Gastrocnemius medialis (tissue), 4 donors: ENCODE measurements around the gene AGBL1. TPM values are rescaled to one million over a fixed set of nuclear protein-coding genes. Genes with fewer than 3 reads are reported as not detected.

Experiments
- ATAC-seq, 2 donors: fragments of 150-250 bp; one replicate each; pipeline ENCODE4 v1.9.1; 2016
- DNase-seq, 2 donors: peaks; one replicate each; pipeline ENCODE4 v3.0.0-alpha.2; 2019
- H3K27ac ChIP-seq, 4 donors: fragments of 200-600 bp; sonication (generic); 1 replicate in 1 of 4; 2 replicates in 3 of 4; pipeline ENCODE4 v1.5.1; 2016 to 2018; ENCODE audit warnings: mild to moderate bottlenecking in 2 of 4, moderate library complexity in 1 of 4
- H3K27me3 ChIP-seq, 3 donors: fragments of 200-600 bp; sonication (generic) in 2 of 3; 1 replicate in 1 of 3; 2 replicates in 2 of 3; pipeline versions ENCODE4 v1.5.1 to v1.6.0; 2016 to 2019; ENCODE audit warnings: mild to moderate bottlenecking in 1 of 3, moderate library complexity in 1 of 3
- H3K36me3 ChIP-seq, 2 donors: fragments of 200-600 bp; sonication (generic) in 1 of 2; one replicate each; pipeline ENCODE4 v1.5.1; 2017 to 2018
- H3K4me1 ChIP-seq, 2 donors: fragments of 200-600 bp; sonication (generic) in 1 of 2; one replicate each; pipeline ENCODE4 v1.5.1; 2016 to 2017; ENCODE audit warnings: mild to moderate bottlenecking in 2 of 2
- H3K4me3 ChIP-seq, 4 donors: fragments of 200-600 bp; sonication (generic) in 3 of 4; 1 replicate in 1 of 4; 2 replicates in 3 of 4; pipeline ENCODE4 v1.5.1; 2016 to 2019; ENCODE audit warnings: mild to moderate bottlenecking in 2 of 4
- H3K9me3 ChIP-seq, 3 donors: fragments of 200-600 bp; sonication (generic) in 2 of 3; 1 replicate in 1 of 3; 2 replicates in 2 of 3; pipeline ENCODE4 v1.5.1; 2016 to 2019
- POLR2A ChIP-seq, 2 donors: fragments of 450-650 bp; IDR thresholded peaks; one replicate each; pipeline ENCODE4 v1.6.1; 2017; ENCODE audit warnings: antibody characterized with exemption in 2 of 2, mild to moderate bottlenecking in 2 of 2, moderate library complexity in 2 of 2
- in situ Hi-C, 4 donors: fragments of 200-750 bp; cut with MboI; loops; one replicate each; pipeline versions ENCODE4 v1.15.0 to v1.8.0; 2017; ENCODE audit warnings: low sequenced_read_pairs in 4 of 4
- intact Hi-C: fragments of 100-400 bp; cut with DNase I; formaldehyde crosslinking; loops from one replicate; pipeline ENCODE4 v1.15.1; 2023; ENCODE audit warnings: low total_unique reads
- total RNA-seq, 4 donors: library from RNA; depleted of rRNA; stranded (reverse); fragments of >200 nt; gene quantifications; one replicate each; pipeline versions ENCODE4 v1.1.0 to v1.2.3, GENCODE V29; 2016
- TF ChIP-seq, protein P1 (sequence below), 5 experiments: fragments of 450-650 bp in 3 of 5; fragments of 200-600 bp in 2 of 5; sonication (generic) in 2 of 5; IDR thresholded peaks in 4 of 5; conservative IDR thresholded peaks in 1 of 5; 1 replicate in 4 of 5; 2 replicates in 1 of 5; pipeline ENCODE4 v1.5.1; 2016 to 2019; ENCODE audit warnings: antibody characterized with exemption in 5 of 5, mild to moderate bottlenecking in 3 of 5, moderate library complexity in 3 of 5

The AGBL1 gene
- total RNA-seq, 4 donors from 2014 or later = 3.8 to 29.7 (median 15.9) TPM

- Histone ChIP-seq H3K4me1 (no peaks in the 10 kb centered on the region), H3K4me3 (no peak overlapping the region), H3K27ac (no peak overlapping the region), H3K9me3 (no peaks in the 10 kb centered on the region), H3K27me3 (no peaks in the 10 kb centered on the region), H3K36me3 (no peaks in the 10 kb centered on the region)
- DNase-seq (no peak), ATAC-seq (no peak)
- in situ Hi-C loops = no loop called here
- TF ChIP-seq, protein P1, sequence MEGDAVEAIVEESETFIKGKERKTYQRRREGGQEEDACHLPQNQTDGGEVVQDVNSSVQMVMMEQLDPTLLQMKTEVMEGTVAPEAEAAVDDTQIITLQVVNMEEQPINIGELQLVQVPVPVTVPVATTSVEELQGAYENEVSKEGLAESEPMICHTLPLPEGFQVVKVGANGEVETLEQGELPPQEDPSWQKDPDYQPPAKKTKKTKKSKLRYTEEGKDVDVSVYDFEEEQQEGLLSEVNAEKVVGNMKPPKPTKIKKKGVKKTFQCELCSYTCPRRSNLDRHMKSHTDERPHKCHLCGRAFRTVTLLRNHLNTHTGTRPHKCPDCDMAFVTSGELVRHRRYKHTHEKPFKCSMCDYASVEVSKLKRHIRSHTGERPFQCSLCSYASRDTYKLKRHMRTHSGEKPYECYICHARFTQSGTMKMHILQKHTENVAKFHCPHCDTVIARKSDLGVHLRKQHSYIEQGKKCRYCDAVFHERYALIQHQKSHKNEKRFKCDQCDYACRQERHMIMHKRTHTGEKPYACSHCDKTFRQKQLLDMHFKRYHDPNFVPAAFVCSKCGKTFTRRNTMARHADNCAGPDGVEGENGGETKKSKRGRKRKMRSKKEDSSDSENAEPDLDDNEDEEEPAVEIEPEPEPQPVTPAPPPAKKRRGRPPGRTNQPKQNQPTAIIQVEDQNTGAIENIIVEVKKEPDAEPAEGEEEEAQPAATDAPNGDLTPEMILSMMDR (IDR thresholded peaks at IDR 0.05 in 4 of 5, conservative IDR thresholded peaks at IDR 0.05 in 1 of 5) = no peak
- no peak for TF ChIP-seq POLR2A (IDR thresholded peaks at IDR 0.05)
- intact Hi-C loops = no loop called here
Measured at GRCh38 chr15:86572368-86572841, 492.7 kb downstream of the AGBL1 start.

GRCh38 chr15:86573476-86573875, 493.8 kb downstream of the AGBL1 start:
- H3K4me3 ChIP-seq = no peak overlapping the region
- DNase-seq (no peak), ATAC-seq (no peak)
- H3K27me3 ChIP-seq = no peaks in the 10 kb centered on the region
- H3K9me3 ChIP-seq = no peaks in the 10 kb centered on the region
- H3K4me1 ChIP-seq = no peaks in the 10 kb centered on the region
- no peaks in the 10 kb centered on the region for H3K36me3 ChIP-seq
- no peak for TF ChIP-seq POLR2A (IDR thresholded peaks at IDR 0.05)
- TF ChIP-seq, protein P1 (IDR thresholded peaks at IDR 0.05 in 4 of 5, conservative IDR thresholded peaks at IDR 0.05 in 1 of 5) = no peak
- H3K27ac ChIP-seq = no peak overlapping the region
- intact Hi-C loops = no loop called here
- in situ Hi-C loops = no loop called here

GRCh38 chr15:86588413-86588812, 508.7 kb downstream of the AGBL1 start:
- no peak for DNase-seq
- TF ChIP-seq POLR2A (IDR thresholded peaks at IDR 0.05) = no peak
- TF ChIP-seq, protein P1 (IDR thresholded peaks at IDR 0.05 in 4 of 5, conservative IDR thresholded peaks at IDR 0.05 in 1 of 5) = no peak
- Histone ChIP-seq H3K36me3 (no peaks in the 10 kb centered on the region), H3K4me3 (no peak overlapping the region), H3K4me1 (peaks cover 0 to 4% of the 10 kb centered on the region in 2 donors), H3K27ac (no peak overlapping the region), H3K9me3 (no peaks in the 10 kb centered on the region), H3K27me3 (no peaks in the 10 kb centered on the region)
- ATAC-seq = no peak
- intact Hi-C loops = no loop called here
- in situ Hi-C loops = no loop called here

GRCh38 chr15:86590461-86590860, 510.8 kb downstream of the AGBL1 start:
- H3K4me3 ChIP-seq = no peak overlapping the region
- no peaks in the 10 kb centered on the region for H3K27me3 ChIP-seq
- no peak for ATAC-seq
- no peaks in the 10 kb centered on the region for H3K36me3 ChIP-seq
- in situ Hi-C loops (no loop called here), intact Hi-C loops (no loop called here)
- DNase-seq = no peak
- peaks cover 0 to 4% of the 10 kb centered on the region in 2 donors for H3K4me1 ChIP-seq
- no peak overlapping the region for H3K27ac ChIP-seq
- no peaks in the 10 kb centered on the region for H3K9me3 ChIP-seq
- TF ChIP-seq, protein P1 (IDR thresholded peaks at IDR 0.05 in 4 of 5, conservative IDR thresholded peaks at IDR 0.05 in 1 of 5) = no peak
- no peak for TF ChIP-seq POLR2A (IDR thresholded peaks at IDR 0.05)

DNA sequence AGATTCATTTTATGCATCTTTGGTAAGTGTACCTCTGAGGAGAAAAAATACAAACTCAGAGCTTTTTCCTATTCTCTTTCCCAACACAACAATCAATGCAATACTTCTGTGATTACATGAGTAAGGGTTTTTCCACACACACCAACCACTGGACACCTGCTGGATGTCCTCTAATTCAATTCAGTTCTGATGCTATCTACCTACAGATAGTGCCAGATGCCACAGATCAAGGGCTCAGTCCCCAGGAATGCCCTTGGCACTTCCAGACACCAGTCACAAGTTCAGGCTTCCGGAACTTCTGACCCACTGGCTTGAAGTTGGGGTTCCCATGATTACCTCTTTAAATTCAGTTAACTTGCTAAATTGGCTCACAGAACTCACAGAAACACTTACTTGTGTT, 511.5 kb downstream of the AGBL1 start:
- intact Hi-C loops = no loop called here
- in situ Hi-C loops = no loop called here

More for the DNA sequence above, 511.5 kb downstream of the AGBL1 start:
- no peaks in the 10 kb centered on the region for H3K9me3 ChIP-seq
- DNase-seq (no peak), ATAC-seq (no peak)
- peaks cover 0 to 4% of the 10 kb centered on the region in 2 donors for H3K4me1 ChIP-seq
- TF ChIP-seq POLR2A (IDR thresholded peaks at IDR 0.05) = no peak
- TF ChIP-seq, protein P1 (IDR thresholded peaks at IDR 0.05 in 4 of 5, conservative IDR thresholded peaks at IDR 0.05 in 1 of 5) = no peak
- H3K27me3 ChIP-seq = no peaks in the 10 kb centered on the region
- H3K4me3 ChIP-seq = no peak overlapping the region
- H3K27ac ChIP-seq = no peak overlapping the region
- no peaks in the 10 kb centered on the region for H3K36me3 ChIP-seq
